SK-N-MC (cell line): ENCODE data around the gene ARMC9.

Experiments
- EZH2 ChIP-seq: fragments of 200-600 bp; sonication (generic); IDR thresholded peaks from one replicate; pipeline ENCODE4 v1.6.1; 2017; ENCODE audit warnings: antibody characterized with exemption
- FOXP2 ChIP-seq: optimal IDR thresholded peaks from 2 replicates; pipeline ENCODE3; 2011; ENCODE audit warnings: mild to moderate bottlenecking, moderate library complexity; ENCODE audit not compliant: insufficient read depth; ENCODE audit errors: extremely low read length, control extremely low read depth
- POLR2AphosphoS5 ChIP-seq: IDR thresholded peaks from 2 replicates; pipeline ENCODE4 v1.6.1; 2012; ENCODE audit warnings: mild to moderate bottlenecking, low read depth, low read length, borderline replicate concordance

- TF ChIP-seq EZH2 (no peak), POLR2AphosphoS5 (no peak), FOXP2 (no peak)
Observed at GRCh38 chr2:231244382-231245248, 46.2 kb downstream of the ARMC9 start.
